Stomach (tissue), 4 donors: ENCODE measurements around the gene SSTR3.

Experiments used
- CTCF ChIP-seq, 7 experiments: fragments of 450-650 bp in 4 of 7; fragments of 200-600 bp in 3 of 7; sonication (generic) in 3 of 7; IDR thresholded peaks; one replicate each; pipeline ENCODE4 v1.5.1; 2016 to 2019; ENCODE audit warnings: antibody characterized with exemption in 7 of 7, control low read depth in 2 of 7, mild to moderate bottlenecking in 1 of 7
- EP300 ChIP-seq: sonication (generic); formaldehyde crosslinking; IDR thresholded peaks from one replicate; pipeline ENCODE4 v1.6.1; 2017; ENCODE audit warnings: antibody characterized with exemption
- POLR2A ChIP-seq, 4 donors: fragments of 450-650 bp; IDR thresholded peaks; one replicate each; pipeline ENCODE4 v1.6.1; 2016; ENCODE audit warnings: antibody characterized with exemption in 4 of 4, control low read depth in 2 of 4, mild to moderate bottlenecking in 1 of 4, moderate library complexity in 1 of 4
- POLR2AphosphoS5 ChIP-seq, 3 donors: sonication (generic); formaldehyde crosslinking; IDR thresholded peaks; one replicate each; pipeline ENCODE4 v1.6.1; 2016; ENCODE audit warnings: antibody characterized with exemption in 3 of 3

DNA sequence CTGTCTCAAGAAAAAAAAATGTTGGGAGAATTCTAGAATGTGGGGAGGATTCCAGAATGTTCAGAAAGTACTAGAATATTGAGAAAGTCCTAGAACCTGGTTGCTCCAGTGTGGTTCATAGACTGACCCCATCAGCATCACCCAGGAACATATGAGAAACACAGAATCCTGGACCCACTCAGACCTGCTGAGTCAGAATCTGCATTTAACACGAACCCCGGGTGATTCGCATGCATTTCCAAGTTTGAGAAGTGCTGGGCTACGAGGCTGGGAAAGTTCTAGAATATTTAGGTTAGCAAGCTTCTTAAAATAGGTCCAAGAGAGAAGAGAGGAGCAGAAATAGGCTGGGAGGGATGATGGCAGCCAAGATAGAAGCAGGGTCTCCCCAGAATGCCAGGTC, 30.6 kb downstream of the SSTR3 start:
- no peak for TF ChIP-seq CTCF (IDR thresholded peaks at IDR 0.05)
- TF ChIP-seq POLR2AphosphoS5 (IDR thresholded peaks at IDR 0.05): no peak
- TF ChIP-seq EP300: no peak
- no peak for TF ChIP-seq POLR2A (IDR thresholded peaks at IDR 0.05)
